GM12892 (cell line): Measurements from ENCODE around the gene UNCX.

Experiments
- POLR2A ChIP-seq: IDR thresholded peaks from 2 replicates; pipeline ENCODE4 v1.6.1; 2011; ENCODE audit warnings: low read depth, low read length, control low read depth
- TAF1 ChIP-seq: IDR thresholded peaks from 2 replicates; pipeline ENCODE4 v1.6.1; 2011; ENCODE audit warnings: low read depth, mild to moderate bottlenecking, control low read depth, low read length, borderline replicate concordance

DNA sequence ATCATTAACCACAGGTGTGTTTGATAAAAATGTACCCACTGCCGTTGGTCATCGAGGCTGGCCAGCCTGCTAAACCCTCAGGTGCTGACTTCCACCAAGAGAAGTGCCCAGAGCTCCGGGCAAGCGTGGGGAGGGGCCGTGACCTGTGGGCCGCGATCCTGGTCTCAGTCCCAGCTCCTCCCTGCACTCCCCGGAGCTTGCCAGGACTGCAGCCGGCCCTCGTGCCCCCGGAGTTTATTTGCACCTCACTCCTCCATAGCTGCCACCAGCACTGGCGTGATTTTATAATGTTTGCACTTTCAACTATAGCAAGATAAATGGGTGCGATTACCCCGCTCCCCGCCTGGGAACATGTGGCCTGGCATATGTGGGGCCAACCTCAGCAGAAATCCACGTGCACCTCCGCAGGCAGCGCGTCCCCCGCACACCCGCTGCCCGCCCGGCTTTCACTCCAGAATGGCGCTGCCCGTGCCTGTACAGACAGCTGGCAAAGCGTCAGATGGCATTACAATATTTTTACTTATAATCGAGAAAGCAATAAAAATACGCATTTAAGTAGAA, 30.8 kb downstream of the UNCX start:
- no peak for TF ChIP-seq TAF1
- TF ChIP-seq POLR2A: no peak
